Skin of body (tissue), 2 donors: Measurements from ENCODE around the gene OTX1. TPM values are rescaled to one million over a fixed set of nuclear protein-coding genes. Genes with fewer than 3 reads are reported as not detected.
"Not testable (repeated sequence)": the region's sequence is repeated elsewhere in the genome, so short reads cannot be mapped to it uniquely, and the experiment has no call there.

Experiments
- DNase-seq: peaks from one replicate; lab custom pipeline; 2025; lab: John Stamatoyannopoulos, UW
- total RNA-seq: library from RNA; depleted of rRNA; stranded (reverse); fragments of >200 nt; gene quantifications from one replicate; pipeline ENCODE4 v1.2.3, GENCODE V29; 2014

Gene OTX1
- total RNA-seq, 1 donor from 2014 or later = 1.1 TPM

DNA sequence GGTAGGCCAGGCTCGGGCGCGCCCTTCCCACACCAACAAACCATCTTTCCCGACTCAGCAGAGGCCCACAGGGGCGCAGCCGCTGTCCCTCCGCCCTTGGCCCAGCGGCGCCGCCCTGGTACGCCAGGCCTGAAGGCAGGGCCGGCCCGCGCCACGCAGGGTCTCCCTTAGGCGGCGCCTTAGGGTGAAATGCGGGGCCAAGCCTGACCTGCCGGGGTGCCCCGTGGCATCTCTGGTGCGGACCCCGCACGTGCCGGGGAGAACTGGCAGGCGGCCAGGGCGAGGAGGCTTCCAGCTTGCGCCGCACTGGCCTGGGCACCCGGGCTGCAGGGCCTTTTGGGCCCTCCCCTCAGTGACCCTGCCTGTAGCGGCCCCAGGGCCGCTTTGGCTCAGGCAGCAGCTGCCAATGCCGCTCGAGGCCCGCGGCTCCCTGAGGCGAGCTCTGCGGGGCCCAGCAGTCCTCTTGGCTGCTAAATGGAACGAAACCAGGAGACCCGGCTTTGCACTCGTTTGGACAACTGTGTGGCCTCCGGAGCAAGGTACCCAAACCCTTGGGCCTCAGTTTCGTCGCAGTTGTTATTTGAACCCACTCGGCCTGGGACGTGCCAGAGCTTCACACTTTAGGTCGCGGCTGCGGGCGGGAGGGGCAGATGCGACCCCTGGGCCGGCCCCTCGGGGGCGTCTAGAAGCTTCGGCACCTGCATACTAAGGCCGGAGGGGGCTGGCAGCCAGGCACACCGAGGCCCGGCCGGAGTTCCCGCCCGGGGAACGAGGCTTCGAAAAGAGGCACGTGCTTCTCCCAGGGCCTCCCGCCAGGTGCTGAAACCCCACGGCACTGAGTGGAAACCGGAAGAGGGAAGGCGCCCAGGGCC lies 8.5 kb downstream of the OTX1 start:
- DNase-seq = no peak

DNA sequence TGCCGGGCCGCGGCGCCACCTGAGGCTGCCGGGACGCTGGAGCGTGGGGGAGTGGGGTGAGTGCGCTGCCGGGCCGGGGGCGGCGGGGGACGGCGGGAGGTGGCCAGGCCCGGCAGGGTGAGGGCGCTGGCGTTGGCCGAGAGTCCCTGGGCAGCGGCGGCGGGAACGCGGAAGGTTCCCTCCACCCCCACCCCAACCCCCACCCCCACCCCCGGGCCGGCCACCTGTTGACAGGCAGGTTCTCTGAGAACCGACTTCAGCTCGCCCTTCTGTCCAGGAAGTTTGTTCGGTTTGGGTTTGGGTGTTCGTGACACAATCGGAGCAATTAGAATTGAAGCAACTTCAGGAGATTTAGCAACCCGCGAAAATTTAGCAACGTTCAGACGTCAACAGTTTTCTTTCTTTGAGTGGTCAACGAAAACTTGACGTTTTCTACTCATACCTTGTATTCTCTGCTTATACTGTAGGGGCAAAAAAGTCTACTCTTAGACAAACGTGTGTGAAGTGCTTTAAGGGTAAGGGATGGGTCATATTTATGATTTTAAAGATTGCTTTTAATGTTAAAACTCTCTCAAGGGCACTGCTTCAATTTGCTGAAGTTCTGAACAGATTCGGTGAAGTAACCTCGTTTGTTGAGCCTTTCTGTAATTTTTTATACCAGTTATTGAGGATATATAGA lies 9.3 kb downstream of the OTX1 start:
- peak; percentile 58 for DNase-seq

DNA sequence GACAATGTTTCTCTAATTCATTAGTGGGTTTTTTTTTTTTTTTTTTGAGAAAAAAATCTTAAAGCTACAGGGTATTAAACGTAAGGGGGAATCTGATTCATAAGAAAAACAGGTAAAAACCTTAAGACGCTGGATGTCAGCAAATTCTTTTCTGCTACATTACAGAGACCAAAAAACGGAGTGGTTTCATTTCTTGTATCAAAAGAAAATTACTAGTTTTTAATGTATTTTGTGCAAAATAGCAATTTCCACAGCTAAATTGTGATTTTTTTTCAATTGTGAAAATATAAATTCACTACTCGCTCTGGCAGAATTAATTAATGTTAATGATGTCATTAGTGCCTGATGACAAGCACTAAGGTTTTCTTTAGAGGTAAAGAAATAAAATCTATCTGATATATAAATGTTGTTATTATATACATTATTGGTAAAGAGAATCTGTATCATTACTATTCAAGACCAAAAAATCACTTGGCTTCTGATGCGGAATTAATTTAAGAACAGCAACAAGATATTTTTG lies 9.9 kb downstream of the OTX1 start:
- peak; percentile 58 for DNase-seq

DNA sequence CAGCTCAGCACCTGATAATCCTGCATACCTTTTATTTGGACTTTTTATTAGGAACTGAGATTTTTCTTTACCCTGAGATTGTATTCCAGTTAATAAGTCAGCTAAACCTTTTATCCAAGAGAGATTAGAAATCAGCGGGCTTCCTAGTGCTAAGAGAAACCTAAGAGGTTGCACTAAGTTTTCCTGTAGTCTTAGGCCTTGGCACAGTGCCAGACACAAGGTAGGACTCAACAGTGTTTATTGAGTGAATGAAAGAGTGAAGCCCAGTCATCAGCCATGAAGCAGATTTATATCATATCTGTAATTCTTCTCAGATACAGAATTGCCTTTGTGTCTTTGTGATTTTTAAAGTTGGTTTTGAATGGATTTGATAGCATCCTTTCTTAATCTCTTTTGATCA lies 13.6 kb downstream of the OTX1 start:
- no peak for DNase-seq

DNA sequence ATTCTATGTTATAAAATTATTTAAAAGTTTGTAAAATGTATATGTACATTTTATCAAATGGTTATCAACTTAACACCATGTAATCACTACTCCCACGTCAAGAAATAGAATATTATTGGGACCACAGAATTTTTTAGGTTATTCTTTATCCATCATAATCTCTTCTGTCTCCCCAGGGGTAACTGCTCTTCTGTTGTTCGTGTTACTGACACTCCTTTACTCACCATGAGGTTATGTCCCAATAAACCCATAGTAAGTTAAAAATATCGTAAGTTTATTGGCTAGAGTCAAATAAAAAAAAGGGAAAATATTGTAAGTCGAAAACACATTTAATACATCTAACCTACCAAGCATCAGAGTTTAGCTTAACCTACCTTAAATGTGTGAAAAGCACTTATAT lies 14.0 kb downstream of the OTX1 start:
- no peak for DNase-seq

DNA sequence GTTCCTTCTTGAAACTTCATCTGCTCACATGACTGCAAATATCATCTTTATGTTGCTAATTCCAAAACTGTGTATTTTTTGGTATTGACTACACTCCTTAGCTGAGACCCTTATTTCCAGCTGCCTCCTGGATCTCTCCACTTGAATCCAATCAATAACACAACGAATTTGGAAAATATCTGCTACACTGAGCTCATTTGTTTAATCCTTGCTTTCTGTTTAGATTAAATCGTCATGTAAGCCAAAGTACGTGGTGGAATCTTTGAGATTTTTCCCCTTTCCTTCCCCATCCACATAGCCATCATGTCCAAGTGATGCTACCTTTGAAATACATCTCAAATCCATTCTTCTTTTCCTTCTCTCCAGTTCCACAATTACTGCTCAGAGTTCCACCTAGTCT lies 15.6 kb downstream of the OTX1 start:
- DNase-seq = no peak

DNA sequence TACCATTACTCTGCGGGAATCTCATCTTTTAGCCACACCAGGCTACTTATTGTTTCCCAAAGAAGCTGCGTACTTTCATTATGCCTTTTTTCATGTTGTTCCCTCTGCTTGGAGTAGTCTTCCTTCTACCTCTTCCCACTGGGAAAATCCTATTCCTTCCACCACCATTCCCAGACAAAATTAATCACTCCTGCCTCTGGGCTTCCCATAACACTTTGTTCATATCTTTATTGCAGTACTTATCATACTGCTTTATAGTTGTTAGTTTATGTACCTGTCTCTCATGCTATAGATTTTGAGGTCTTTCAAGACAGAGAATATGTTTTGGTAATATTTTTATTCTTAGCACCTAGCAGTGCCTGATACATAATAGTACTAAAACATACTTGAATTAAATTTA lies 16.2 kb downstream of the OTX1 start:
- DNase-seq = no peak

DNA sequence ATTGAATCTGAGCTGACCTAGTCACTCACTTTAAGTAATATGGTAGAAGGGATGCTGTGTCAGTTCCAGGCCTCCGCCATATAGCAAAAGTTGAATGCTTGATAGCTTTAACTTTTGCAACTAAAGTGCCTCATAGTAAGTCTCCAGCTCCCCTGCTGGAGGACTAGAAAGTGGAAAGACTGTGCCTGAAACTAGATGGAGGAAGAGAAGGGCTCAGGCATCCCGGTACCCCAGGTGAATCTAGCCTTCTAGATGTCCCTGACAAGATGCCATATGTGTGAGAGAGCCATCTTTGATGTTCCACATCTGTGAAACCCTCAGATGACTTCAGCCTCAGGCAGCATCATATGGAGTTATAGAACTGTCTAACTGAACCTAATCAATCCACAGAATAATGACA lies 21.0 kb downstream of the OTX1 start:
- no peak for DNase-seq

DNA sequence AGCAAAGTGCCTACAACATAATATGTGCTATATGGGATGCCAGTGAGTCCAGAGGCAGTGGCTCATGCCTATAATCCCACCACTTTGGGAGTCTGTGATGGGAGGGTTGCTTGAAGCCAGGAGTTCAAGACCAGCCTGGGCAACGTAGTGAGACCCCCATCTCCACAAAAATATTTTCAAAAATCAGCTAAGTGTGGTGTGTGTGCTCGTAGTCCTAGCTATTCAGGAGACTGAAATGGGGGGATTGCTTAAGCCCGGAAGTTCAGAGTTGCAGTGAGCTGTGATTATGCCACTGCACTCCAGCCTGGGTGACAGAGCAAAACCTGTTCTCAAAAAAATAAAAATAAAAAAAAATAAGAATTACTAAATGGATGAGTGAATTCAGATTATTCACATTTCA lies 23.4 kb downstream of the OTX1 start:
- DNase-seq = no peak

DNA sequence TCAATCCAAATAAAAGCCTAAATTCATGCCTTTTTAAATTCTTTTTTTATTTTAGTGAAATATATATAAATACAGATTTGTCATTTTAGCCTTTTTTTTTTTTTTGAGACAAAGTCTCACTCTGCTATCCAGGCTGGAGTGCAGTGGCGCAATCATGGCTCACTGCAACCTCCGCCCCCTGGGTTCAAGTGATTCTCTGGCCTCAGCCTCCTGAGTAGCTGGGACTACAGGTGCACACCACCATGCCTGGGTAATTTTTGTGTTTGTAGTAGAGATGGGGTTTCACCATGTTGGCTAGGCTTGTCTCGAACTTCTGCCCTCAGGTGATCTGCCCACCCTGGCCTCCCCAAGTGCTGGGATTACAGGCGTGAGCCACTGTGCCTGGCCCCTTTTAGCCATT lies 23.8 kb downstream of the OTX1 start:
- not testable (repeated sequence) for DNase-seq

DNA sequence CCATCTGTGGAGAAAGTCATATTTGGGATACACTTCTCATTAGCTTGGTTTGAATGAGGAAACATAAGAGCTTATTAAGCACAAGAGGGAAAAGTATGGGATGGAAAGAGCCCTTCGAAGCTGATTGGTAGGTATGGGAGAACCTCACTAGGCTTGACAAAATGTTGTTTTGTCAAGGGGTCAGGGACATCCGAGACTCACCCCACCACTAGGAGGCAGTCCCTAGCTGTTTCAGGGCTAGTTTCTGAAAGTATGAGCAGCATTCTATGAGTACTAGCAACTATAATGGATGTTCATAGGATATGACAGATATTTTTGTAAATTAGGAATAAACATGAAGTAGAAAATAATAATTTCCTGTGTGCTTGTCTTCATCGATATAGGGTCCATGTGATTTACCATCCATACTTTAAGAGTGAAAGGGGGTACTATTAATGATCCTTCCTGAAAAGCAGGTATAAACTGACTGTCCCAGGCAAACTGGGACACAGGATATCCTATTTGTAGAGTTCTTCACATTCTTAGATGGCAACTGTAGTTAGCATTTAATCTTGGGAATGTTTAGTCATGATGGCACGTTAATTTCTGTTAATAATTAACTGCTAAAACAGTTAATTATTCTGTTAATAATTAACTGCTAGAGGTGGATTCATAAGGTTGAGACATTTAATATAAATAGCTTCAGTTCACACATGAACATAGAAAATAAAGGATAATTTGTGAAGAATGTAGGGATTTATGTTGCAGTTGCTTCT lies 28.4 kb downstream of the OTX1 start:
- no peak for DNase-seq

DNA sequence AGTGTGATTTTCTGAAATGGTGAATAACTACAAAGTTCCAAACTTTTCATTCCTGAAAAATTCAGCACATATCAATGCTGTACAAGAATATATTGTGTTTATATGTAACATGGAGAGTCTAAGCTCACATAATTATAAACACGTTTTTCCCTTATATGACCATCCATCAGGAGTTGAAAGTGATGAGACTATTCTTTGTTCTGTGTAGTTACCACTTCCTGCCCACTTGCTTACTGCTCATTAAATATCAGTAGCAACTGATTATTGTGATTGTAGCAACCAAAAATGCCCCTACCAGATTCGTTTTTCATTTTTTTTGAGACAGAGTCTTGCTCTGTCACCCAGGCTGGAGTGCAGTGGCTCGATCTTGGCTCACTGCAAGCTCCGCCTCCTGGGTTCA lies 30.8 kb downstream of the OTX1 start:
- no peak for DNase-seq

DNA sequence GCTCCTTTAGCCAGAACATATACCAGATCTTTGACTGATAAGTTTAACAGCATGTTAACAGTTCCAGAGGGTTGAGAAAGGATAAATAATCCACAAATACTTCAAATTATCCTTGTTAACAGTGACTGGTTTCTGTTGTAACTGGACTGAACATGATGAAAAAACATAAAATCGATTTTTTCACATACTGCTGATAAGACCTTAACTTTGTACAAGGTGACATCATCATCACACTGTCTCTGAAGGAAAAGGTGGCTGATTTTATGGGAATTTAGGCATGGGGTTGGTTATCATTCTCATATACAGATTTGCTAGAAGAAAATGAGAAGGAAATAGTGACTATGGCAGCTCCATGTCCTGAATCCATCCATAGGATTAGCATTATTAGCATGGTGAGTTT lies 36.1 kb downstream of the OTX1 start:
- DNase-seq = no peak

DNA sequence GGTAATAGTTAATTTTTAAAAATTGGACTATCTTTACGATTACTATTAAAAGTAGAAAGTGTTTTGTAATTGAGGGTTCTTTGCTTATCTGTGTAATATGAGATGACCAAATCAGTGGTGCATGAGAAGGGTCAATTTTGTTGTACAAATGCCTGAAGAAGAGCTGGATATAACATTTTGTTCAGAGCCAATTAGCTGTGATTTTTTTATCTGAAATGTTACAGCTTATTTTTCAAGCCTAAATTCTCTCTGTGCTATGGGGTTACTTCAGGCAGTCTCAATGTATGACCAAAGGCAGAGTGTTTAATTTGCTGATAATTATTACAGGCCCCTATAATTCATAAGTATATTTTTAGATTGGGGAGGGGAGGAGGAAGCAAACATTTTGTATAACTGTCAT lies 41.8 kb downstream of the OTX1 start:
- no peak for DNase-seq

DNA sequence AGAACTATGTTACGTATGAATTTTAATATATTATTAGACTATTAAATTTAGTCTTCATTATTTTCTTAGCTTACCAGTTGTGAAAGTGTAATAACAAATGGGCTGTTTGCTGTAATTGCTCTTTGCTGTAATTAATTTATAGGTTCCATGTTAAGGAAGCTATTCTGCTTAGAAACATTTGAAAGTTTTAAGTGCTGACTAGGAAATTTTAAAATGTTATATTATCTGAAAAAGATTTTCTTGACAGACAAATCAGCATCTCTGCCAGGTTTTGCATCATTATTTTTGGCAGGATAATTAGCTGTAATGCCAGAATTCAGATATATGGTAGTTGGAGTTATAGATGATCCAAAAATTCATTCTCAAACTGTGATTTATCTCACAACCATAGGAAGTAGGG lies 42.2 kb downstream of the OTX1 start:
- DNase-seq = no peak

DNA sequence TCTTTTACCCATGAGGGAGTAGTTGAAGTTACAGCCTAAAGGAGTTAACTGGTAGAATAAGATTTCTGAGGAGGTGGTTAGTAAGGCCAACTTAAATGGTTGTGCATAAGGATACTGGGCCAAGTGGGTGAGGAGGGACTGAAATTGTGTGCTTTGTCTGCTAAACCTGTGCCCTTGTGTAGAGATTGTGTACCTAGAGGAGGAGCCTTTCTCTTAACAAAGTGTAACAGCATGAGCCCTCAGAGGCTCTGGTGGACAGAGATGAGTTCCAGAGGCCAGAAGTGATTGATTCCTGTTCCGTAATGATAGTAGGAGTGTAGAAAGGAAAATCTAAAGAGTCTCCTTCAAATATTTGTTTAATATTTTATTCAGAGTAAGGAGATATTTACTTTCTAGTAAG lies 42.9 kb downstream of the OTX1 start:
- no peak for DNase-seq

DNA sequence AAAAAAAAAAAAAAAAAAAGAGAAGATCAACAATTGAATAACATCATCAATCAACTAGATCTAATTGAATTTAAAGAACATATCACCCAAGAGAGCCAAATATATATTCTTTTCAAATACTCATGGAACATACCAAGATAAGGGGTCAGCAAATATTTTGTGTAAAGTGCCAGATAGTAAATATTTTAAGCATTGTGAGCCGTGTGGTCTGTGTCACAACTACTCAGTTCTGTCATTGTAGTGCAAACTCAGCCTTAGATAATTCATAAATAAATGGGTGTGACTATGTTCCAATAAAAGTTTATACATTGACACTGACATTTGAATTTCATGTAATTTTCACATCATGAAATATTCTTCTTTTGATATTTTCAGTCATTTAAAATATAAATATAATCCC lies 45.9 kb downstream of the OTX1 start:
- DNase-seq = no peak

DNA sequence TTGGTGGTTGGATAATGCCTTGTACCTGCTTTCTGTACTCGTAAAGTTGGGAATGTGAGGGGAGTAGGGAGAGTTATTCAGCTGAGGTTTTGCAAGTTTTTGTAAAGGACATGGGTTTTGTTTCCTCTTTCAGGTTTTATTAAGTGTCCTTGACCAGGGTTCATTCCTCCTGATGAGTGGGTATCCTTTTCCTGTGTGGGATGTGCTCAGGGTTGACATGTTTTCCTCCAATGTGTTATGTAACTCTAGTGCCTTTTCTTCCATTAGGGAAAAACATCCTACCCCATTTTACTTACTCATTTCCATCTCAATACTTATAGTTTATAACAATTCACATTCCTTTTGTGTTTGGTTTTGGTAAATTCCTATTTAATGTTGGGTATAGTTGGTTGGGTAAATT lies 48.4 kb downstream of the OTX1 start:
- DNase-seq = no peak

DNA sequence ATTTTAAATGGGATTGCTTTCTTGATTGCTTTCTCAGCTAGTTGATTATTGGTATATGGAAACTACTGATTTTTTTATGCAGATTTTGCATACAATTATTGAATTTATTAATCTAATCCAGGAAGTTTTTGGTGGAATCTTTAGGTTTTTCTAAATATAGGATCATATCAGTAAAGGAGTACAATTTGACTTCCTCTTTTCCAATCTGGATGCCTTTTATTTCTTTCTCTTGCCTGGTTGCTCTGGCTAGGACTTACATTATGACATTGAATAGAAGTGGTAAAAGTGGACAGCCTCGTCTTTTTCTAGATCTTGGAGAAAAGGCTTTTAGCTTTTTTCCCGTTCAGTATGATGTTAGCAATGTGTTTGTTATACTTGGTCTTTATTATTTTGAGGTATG lies 51.3 kb downstream of the OTX1 start:
- no peak for DNase-seq

DNA sequence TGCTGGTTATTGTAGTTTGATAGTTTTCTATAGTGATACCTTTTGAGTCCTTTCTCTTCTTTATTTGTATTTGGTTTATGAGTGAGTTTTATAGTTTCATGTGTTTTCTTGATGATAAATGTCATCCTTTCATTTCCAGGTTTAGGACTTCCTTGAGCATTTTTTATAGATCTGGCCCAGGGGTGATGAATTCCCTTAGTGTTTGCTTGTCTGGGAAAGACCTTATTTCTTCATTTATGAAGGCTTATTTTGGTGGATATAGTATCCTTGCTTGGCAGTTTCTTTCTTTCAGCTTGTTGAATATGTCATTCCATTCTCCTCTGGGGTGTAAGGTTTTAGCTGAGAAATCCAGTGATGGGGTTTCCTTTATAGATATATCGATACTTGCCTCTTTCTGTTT lies 53.9 kb downstream of the OTX1 start:
- no peak for DNase-seq
